K562 (cell line): Measurements from ENCODE around the gene CYSTM1.

ENCODE experiments used
- CTCF ChIP-seq, 3 experiments: IDR thresholded peaks in 2 of 3; conservative IDR thresholded peaks in 1 of 3; 2 replicates each; pipeline ENCODE4 v1.5.1; 2011 to 2012; ENCODE audit warnings: low read length in 3 of 3, mild to moderate bottlenecking in 3 of 3, control low read depth in 2 of 3, improper control_type of control experiment in 1 of 3, inconsistent platforms in 1 of 3, low read depth in 1 of 3, mixed read lengths in 1 of 3, moderate library complexity in 1 of 3; ENCODE audit not compliant: insufficient read depth in 2 of 3
- ELF1 ChIP-seq: fragments of 200-800 bp; sonication (Bioruptor generic); IDR thresholded peaks from 2 replicates; pipeline ENCODE4 v1.6.1; 2016; ENCODE audit warnings: missing genetic modification characterization, missing compliant biosample characterization
- EZH2 ChIP-seq: IDR thresholded peaks from 2 replicates; pipeline ENCODE4 v1.6.1; 2012; ENCODE audit warnings: low read depth, mild to moderate bottlenecking, inconsistent platforms, low read length, borderline replicate concordance
- POLR2AphosphoS5 ChIP-seq: IDR thresholded peaks from 2 replicates; pipeline ENCODE4 v1.6.1; 2011; ENCODE audit warnings: mild to moderate bottlenecking, low read depth, low read length, moderate library complexity; ENCODE audit not compliant: control insufficient read depth, insufficient read depth
- SRSF3 ChIP-seq: fragments of 200-400 bp; formaldehyde crosslinking; IDR thresholded peaks from 2 replicates; pipeline ENCODE4 v1.6.1; 2016; ENCODE audit warnings: mild to moderate bottlenecking, low read length, moderate library complexity; ENCODE audit not compliant: insufficient read depth
- THRAP3 ChIP-seq: fragments of 450-650 bp; IDR thresholded peaks from 2 replicates; pipeline ENCODE4 v1.6.1; 2016; ENCODE audit warnings: mild to moderate bottlenecking, inconsistent platforms, borderline replicate concordance
- USF2 ChIP-seq: sonication (generic); formaldehyde crosslinking; IDR thresholded peaks from 2 replicates; pipeline ENCODE4 v1.5.0; 2020; ENCODE audit warnings: missing genetic modification reagents
- YY1 ChIP-seq, 3 experiments: IDR thresholded peaks; 2 replicates each; pipeline ENCODE4 v1.6.1; 2011; ENCODE audit warnings: low read length in 2 of 3, mild to moderate bottlenecking in 2 of 3, moderate library complexity in 2 of 3, borderline replicate concordance in 1 of 3, control low read depth in 1 of 3, low read depth in 1 of 3; ENCODE audit not compliant: insufficient read depth in 3 of 3, insufficient replicate concordance in 2 of 3, control insufficient read depth in 1 of 3, insufficient read length in 1 of 3; ENCODE audit errors: extremely low read depth in 1 of 3

GRCh38 chr5:140252470-140253126 lies 77.6 kb downstream of the CYSTM1 start:
- TF ChIP-seq ELF1, result no peak
- TF ChIP-seq SRSF3, result no peak
- TF ChIP-seq POLR2AphosphoS5, result no peak
- no peak for TF ChIP-seq THRAP3
- no peak for TF ChIP-seq USF2 (CRISPR knock-in tag)
- no peak for TF ChIP-seq CTCF (IDR thresholded peaks at IDR 0.05 in 2 of 3, conservative IDR thresholded peaks at IDR 0.05 in 1 of 3; ENCODE audit: insufficient read depth in 2 of 3, low read depth in 1 of 3, low read length in 3 of 3)
- TF ChIP-seq EZH2, result no peak
- TF ChIP-seq YY1 (IDR thresholded peaks at IDR 0.05; ENCODE audit: borderline replicate concordance in 1 of 3, control insufficient read depth in 1 of 3, extremely low read depth in 1 of 3, insufficient read depth in 3 of 3, insufficient read length in 1 of 3, insufficient replicate concordance in 2 of 3, low read depth in 1 of 3, low read length in 2 of 3), result no peak
